ENCODE data around the gene SSX4. TPM values are rescaled to one million over a fixed set of nuclear protein-coding genes. Genes with fewer than 3 reads are reported as not detected.
"Not testable (repeated sequence)": the region's sequence is repeated elsewhere in the genome, so short reads cannot be mapped to it uniquely, and the experiment has no call there.

Gene SSX4, protein sequence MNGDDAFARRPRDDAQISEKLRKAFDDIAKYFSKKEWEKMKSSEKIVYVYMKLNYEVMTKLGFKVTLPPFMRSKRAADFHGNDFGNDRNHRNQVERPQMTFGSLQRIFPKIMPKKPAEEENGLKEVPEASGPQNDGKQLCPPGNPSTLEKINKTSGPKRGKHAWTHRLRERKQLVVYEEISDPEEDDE
- not detected for total RNA-seq

DNA sequence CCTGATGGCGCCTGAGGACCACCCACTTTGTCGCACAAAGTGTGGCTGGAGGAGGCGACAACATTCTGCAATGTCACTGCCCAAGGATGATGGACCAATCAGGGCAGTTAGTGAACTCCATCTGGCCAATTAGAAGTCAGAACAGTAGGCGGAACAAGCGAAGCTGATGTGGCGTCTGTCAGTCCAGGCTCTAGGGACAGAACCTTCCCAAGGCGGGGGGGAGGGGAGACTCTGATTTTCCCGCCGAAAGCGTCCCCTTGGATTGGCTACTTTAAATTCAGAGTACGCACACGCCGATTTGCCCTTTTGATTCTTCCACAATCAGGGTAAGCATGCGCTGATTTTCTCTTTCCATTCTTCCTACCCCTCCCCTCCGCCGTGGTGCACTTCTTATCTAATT, at the start of gene SSX4:
Gene SSX4 (plus strand): TSS at position 301 of the 400 bp plus-strand sequence. CDS start 515 bp downstream, outside the sequence.
- H3K4me1 ChIP-seq; H3K9me3 ChIP-seq; H3K27me3 ChIP-seq; H3K4me3 ChIP-seq; H3K27ac ChIP-seq; DNase-seq; intact Hi-C loops (cut with DNase I; ENCODE audit: low total_unique reads); H3K36me3 ChIP-seq: not testable (repeated sequence)

DNA sequence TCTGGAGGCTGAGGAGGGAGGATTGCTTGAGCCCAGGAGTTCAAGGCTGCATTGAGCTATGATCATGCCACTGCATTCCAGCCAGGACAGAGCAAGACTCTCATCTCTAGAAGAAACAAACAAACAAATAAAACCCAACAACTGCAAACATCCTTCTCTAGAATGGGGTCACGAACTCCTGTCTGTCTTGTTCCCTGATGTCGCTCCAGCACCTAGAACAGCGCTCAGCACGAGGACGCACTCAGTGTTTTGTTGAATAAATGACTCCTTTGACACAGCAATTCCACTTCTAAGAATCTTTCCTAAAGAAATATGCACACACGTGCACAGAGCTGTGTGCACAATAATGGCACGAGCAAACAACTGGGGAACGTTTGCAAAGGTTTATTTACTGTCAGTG, 37.3 kb upstream of the SSX4 start:
- H3K27ac ChIP-seq; H3K27me3 ChIP-seq; DNase-seq; intact Hi-C loops (cut with DNase I; ENCODE audit: low total_unique reads); H3K4me1 ChIP-seq; H3K4me3 ChIP-seq; H3K9me3 ChIP-seq; H3K36me3 ChIP-seq: not testable (repeated sequence)

DNA sequence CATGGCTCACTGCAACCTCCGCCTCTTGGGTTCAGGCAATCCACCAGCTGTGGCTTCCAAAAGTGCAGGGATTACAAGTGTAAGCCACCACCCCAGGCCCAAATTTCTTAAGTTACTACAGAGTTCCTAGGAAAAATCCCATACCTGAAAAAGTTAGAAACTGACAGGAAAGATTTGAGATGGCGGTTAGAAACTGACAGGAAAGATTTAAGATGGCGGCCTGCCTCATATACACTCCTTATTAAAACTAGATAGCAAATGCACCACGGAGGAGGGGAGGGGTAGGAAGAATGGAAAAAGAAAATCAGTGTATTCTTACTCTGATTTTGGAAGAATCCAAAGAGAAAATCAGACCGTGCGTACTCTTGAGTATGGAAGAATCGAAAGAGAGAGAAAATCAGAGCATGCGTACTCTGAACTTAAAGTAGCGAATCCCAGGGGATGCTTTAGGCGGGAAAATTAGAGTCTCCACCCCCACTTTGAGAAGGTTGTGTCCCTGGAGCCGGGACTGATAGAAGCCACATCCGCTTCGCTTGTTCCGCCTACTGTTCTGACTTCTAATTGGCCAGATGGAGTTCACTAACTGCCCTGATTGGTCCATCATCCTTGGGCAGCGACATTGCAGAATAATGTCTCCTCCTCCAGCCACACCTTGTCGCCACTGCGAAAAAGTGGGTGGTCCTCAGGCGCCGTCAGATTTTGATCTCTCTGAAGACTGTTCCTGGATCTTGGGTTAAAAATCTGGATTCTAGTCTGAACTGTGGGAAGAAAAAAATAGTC, 26.8 kb upstream of the SSX4 start, which contains the start of gene SSX3:
Gene SSX3 (minus strand): TSS at position 389 of the 780 bp plus-strand sequence. CDS start 1,454 bp downstream, outside the sequence.
- DNase-seq; H3K4me3 ChIP-seq; H3K36me3 ChIP-seq; intact Hi-C loops (cut with DNase I; ENCODE audit: low total_unique reads); H3K27ac ChIP-seq; H3K9me3 ChIP-seq; H3K27me3 ChIP-seq; H3K4me1 ChIP-seq: not testable (repeated sequence)

DNA sequence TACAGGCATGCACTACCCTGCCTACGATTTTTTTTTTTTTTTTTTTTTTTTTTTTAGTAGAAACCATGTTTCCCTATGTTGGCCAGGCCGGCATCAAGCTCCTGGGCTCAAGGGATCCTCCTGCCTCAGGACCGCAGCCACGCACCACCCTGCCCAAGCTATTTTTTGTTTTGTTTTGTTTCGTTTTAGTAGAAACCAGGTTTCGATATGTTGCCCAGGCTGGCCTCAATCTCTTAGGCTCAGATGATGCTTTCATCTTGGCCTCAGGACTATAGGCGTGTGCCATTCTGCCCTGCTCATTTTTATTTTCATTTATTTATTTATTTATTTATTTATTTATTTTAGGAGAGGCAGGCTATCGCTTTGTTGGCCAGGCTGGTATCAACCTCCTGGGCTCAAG, 25.7 kb upstream of the SSX4 start:
- no peak for DNase-seq
- Histone ChIP-seq H3K27me3 (no peaks in the 10 kb centered on the region), H3K4me1 (no peaks in the 10 kb centered on the region), H3K27ac (no peak overlapping the region), H3K36me3 (no peaks in the 10 kb centered on the region), H3K4me3 (no peak overlapping the region), H3K9me3 (no peaks in the 10 kb centered on the region)
- intact Hi-C loops (cut with DNase I; ENCODE audit: low total_unique reads) = no loop called here
- no peak for TF ChIP-seq POLR2A (IDR thresholded peaks at IDR 0.05)
- TF ChIP-seq, protein P1, sequence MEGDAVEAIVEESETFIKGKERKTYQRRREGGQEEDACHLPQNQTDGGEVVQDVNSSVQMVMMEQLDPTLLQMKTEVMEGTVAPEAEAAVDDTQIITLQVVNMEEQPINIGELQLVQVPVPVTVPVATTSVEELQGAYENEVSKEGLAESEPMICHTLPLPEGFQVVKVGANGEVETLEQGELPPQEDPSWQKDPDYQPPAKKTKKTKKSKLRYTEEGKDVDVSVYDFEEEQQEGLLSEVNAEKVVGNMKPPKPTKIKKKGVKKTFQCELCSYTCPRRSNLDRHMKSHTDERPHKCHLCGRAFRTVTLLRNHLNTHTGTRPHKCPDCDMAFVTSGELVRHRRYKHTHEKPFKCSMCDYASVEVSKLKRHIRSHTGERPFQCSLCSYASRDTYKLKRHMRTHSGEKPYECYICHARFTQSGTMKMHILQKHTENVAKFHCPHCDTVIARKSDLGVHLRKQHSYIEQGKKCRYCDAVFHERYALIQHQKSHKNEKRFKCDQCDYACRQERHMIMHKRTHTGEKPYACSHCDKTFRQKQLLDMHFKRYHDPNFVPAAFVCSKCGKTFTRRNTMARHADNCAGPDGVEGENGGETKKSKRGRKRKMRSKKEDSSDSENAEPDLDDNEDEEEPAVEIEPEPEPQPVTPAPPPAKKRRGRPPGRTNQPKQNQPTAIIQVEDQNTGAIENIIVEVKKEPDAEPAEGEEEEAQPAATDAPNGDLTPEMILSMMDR (IDR thresholded peaks at IDR 0.05) = no peak

DNA sequence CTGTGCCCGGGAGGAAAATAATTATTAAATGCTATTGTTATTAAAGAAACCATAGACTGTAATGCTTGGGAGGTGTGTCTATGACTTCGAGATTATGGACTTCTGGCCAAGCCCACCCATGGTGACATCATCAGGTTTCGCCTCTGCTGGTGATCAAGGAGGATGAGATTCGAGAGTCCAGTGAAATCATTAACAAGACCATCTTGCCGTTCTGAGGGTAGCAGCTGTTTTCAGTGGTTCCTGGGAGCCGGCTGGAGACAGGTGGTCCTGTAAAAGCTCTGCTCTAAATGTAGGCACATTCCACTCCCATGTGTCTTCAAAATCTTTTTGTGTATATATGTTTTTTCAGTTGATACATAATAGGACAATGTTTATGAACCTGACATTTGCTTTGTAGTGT, 24.1 kb upstream of the SSX4 start:
- intact Hi-C loops (cut with DNase I; ENCODE audit: low total_unique reads); H3K4me1 ChIP-seq; DNase-seq; H3K27ac ChIP-seq; H3K9me3 ChIP-seq; H3K36me3 ChIP-seq; H3K4me3 ChIP-seq; H3K27me3 ChIP-seq: not testable (repeated sequence)

DNA sequence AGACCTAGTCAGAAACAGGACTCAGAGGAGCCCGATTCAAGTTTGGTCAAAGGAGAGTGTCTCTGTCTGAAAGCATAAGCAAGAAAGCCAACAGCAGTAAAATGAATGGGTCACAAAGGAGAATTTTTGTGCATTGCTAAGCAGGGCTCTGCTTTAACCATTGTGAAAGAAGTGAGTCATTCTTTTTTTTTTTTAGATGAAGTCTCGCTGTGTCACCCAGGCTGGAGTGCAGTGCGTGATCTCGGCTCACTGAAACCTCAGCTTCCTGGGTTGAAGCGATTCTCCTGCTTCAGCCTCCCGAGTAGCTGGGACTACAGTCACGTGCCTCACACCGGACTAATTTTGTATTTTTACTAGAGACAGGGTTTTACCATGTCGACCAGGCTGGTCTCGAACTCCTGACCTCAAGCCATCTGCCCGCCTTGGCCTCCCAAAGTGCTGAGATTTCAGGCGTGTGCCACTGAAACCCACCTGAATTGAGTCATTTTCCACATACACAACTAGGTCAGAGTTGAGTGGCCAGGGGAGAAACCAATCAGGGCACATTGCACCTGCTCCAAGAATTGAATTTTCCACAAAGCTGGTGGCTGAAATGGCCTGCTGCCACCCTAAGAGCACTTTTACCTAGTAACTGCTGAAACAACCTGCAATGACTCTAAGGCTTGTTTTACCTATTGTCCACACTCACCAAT, 15.5 kb upstream of the SSX4 start:
- H3K4me3 ChIP-seq; H3K9me3 ChIP-seq; H3K27ac ChIP-seq; DNase-seq; H3K36me3 ChIP-seq; H3K27me3 ChIP-seq; H3K4me1 ChIP-seq; intact Hi-C loops (cut with DNase I; ENCODE audit: low total_unique reads): not testable (repeated sequence)

DNA sequence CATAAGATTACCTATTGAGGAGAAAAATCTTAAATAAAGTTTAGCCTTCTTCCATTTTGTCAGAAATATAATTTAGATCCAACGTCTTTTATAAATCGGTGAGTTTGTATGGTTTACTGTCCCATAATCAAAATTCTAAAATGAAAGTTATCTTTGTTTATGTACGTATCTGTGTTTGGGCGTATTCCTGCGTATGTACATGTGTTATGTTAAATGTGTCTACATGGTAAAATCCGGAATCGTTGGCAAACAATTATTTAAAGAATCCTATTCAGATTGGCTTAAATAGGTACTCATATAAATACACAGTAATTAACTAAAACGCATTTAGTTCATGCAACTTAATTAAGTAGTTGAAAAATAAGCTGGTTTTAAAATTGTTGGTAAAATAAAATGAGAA, 12.9 kb upstream of the SSX4 start:
- H3K27me3 ChIP-seq; H3K36me3 ChIP-seq; DNase-seq; H3K4me1 ChIP-seq; H3K27ac ChIP-seq; H3K9me3 ChIP-seq; H3K4me3 ChIP-seq; intact Hi-C loops (cut with DNase I; ENCODE audit: low total_unique reads): not testable (repeated sequence)

DNA sequence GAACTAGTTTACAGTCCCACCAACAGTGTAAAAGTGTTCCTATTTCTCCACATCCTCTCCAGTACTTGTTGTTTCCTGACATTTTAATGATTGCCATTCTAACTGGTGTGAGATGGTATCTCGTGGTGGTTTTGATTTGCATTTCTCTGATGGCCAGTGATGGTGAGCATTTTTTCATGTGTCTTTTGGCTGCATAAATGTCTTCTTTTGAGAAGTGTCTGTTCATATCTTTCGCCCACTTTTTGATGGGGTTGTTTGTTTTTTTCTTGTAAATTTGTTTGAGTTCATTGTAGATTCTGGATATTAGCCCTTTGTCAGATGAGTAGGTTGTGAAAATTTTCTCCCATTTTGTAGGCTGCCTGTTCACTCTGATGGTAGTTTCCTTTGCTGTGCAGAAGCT, 13.6 kb downstream of the SSX4 start:
- H3K27me3 ChIP-seq; H3K9me3 ChIP-seq; H3K36me3 ChIP-seq; intact Hi-C loops (cut with DNase I; ENCODE audit: low total_unique reads); H3K4me1 ChIP-seq; DNase-seq; H3K27ac ChIP-seq; H3K4me3 ChIP-seq: not testable (repeated sequence)

DNA sequence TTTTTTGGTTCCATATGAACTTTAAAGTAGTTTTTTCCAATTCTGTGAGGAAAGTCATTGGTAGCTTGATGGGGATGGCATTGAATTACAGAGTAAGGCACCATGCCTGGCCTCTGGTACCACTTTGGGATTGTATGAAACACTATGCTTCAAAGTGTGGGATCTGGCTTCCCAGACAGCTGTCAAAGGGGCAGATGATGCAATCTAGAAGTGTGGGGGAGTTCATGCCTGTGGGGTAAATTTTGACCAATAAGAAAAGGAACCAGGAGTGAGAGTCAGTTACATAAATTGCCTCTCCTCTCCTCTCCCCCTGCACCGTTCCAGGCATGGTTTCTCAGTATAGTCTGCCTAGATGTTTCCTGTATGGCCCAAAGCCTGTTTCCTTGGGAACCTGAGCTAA, 14.5 kb downstream of the SSX4 start:
- H3K36me3 ChIP-seq; DNase-seq; H3K4me3 ChIP-seq; H3K27me3 ChIP-seq; intact Hi-C loops (cut with DNase I; ENCODE audit: low total_unique reads); H3K9me3 ChIP-seq; H3K27ac ChIP-seq; H3K4me1 ChIP-seq: not testable (repeated sequence)

DNA sequence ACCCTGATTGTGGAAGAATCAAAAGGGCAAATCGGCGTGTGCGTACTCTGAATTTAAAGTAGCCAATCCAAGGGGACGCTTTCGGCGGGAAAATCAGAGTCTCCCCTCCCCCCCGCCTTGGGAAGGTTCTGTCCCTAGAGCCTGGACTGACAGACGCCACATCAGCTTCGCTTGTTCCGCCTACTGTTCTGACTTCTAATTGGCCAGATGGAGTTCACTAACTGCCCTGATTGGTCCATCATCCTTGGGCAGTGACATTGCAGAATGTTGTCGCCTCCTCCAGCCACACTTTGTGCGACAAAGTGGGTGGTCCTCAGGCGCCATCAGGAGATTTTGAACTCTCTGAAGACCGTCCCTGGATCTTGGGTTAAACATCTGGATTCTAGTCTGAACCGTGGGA, 28.5 kb downstream of the SSX4 start, which contains the start of gene SSX4B:
Gene SSX4B (minus strand): TSS at position 101 of the 400 bp plus-strand sequence. CDS start 588 bp downstream, outside the sequence.
- H3K36me3 ChIP-seq; H3K4me3 ChIP-seq; DNase-seq; H3K4me1 ChIP-seq; intact Hi-C loops (cut with DNase I; ENCODE audit: low total_unique reads); H3K9me3 ChIP-seq; H3K27ac ChIP-seq; H3K27me3 ChIP-seq: not testable (repeated sequence)

DNA sequence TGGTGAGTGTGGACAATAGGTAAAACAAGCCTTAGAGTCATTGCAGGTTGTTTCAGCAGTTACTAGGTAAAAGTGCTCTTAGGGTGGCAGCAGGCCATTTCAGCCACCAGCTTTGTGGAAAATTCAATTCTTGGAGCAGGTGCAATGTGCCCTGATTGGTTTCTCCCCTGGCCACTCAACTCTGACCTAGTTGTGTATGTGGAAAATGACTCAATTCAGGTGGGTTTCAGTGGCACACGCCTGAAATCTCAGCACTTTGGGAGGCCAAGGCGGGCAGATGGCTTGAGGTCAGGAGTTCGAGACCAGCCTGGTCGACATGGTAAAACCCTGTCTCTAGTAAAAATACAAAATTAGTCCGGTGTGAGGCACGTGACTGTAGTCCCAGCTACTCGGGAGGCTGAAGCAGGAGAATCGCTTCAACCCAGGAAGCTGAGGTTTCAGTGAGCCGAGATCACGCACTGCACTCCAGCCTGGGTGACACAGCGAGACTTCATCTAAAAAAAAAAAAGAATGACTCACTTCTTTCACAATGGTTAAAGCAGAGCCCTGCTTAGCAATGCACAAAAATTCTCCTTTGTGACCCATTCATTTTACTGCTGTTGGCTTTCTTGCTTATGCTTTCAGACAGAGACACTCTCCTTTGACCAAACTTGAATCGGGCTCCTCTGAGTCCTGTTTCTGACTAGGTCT, 43.8 kb downstream of the SSX4 start:
- H3K4me1 ChIP-seq; intact Hi-C loops (cut with DNase I; ENCODE audit: low total_unique reads); H3K27ac ChIP-seq: not testable (repeated sequence)

More for the DNA sequence above, 43.8 kb downstream of the SSX4 start:
- not testable (repeated sequence) for H3K27me3 ChIP-seq, H3K9me3 ChIP-seq, H3K36me3 ChIP-seq, DNase-seq, H3K4me3 ChIP-seq
